T-helper 1 cell treated with Interleukin-12 subunit alpha and Interleukin-12 subunit beta and Interleukin-4 antibody, amounts not matched to agents 30 μg/mL and 1 μg/mL, for 36 hours (primary cell): ENCODE data around the gene FAM98B.

Source experiments
- H3K27ac Mint-ChIP-seq: one replicate; pipeline ENCODE4 v1.8.0; 2021; ENCODE audit warnings: mild to moderate bottlenecking, mixed read lengths
- H3K27me3 Mint-ChIP-seq: one replicate; pipeline ENCODE4 v1.8.0; 2021; ENCODE audit warnings: low read depth, mixed read lengths
- H3K36me3 Mint-ChIP-seq: one replicate; pipeline ENCODE4 v1.8.0; 2021; ENCODE audit warnings: low read depth, mixed read lengths
- H3K4me1 Mint-ChIP-seq: one replicate; pipeline ENCODE4 v1.8.0; 2021; ENCODE audit warnings: low read depth, mixed read lengths
- H3K4me3 Mint-ChIP-seq: one replicate; pipeline ENCODE4 v1.8.0; 2021; ENCODE audit warnings: mild to moderate bottlenecking, moderate library complexity, mixed read lengths
- H3K9me3 Mint-ChIP-seq: one replicate; pipeline ENCODE4 v1.8.0; 2021; ENCODE audit warnings: mixed read lengths

FAM98B gene

GRCh38 chr15:38508647-38509046 lies 54.7 kb downstream of the FAM98B start:
- Mint-ChIP-seq H3K9me3 (no peaks in the 10 kb centered on the region), H3K4me1 (peaks cover 51% of the 10 kb centered on the region), H3K36me3 (peaks cover 78% of the 10 kb centered on the region), H3K27me3 (no peaks in the 10 kb centered on the region), H3K4me3 (peak overlapping the region; percentile 18), H3K27ac (peak overlapping the region; percentile 80)

GRCh38 chr15:38509152-38509551 lies 55.2 kb downstream of the FAM98B start:
- Mint-ChIP-seq H3K4me1 (peaks cover 53% of the 10 kb centered on the region), H3K4me3 (no peak overlapping the region), H3K36me3 (peaks cover 78% of the 10 kb centered on the region), H3K27me3 (no peaks in the 10 kb centered on the region), H3K27ac (peak overlapping the region; percentile 80), H3K9me3 (no peaks in the 10 kb centered on the region)

- Mint-ChIP-seq H3K27me3 (no peaks in the 10 kb centered on the region), H3K27ac (no peak overlapping the region), H3K36me3 (peaks cover 74% of the 10 kb centered on the region), H3K9me3 (no peaks in the 10 kb centered on the region), H3K4me1 (peaks cover 58% of the 10 kb centered on the region), H3K4me3 (no peak overlapping the region)
These were observed 59.0 kb downstream of the FAM98B start for GRCh38 chr15:38512901-38513300.

- no peaks in the 10 kb centered on the region for H3K27me3 Mint-ChIP-seq
- H3K4me3 Mint-ChIP-seq: no peak overlapping the region
- peaks cover 55% of the 10 kb centered on the region for H3K4me1 Mint-ChIP-seq
- peaks cover 73% of the 10 kb centered on the region for H3K36me3 Mint-ChIP-seq
- no peaks in the 10 kb centered on the region for H3K9me3 Mint-ChIP-seq
- peak overlapping the region; percentile 83 for H3K27ac Mint-ChIP-seq
These were observed 60.7 kb downstream of the FAM98B start for GRCh38 chr15:38514601-38515000.

GRCh38 chr15:38516626-38517025 lies 62.7 kb downstream of the FAM98B start:
- no peaks in the 10 kb centered on the region for H3K9me3 Mint-ChIP-seq
- peaks cover 66% of the 10 kb centered on the region for H3K36me3 Mint-ChIP-seq
- H3K27ac Mint-ChIP-seq: peak overlapping the region; percentile 26

GRCh38 chr15:38517312-38517975 lies 63.5 kb downstream of the FAM98B start:
- no peak overlapping the region for H3K4me3 Mint-ChIP-seq
- H3K36me3 Mint-ChIP-seq: peaks cover 65% of the 10 kb centered on the region
- H3K27ac Mint-ChIP-seq: no peak overlapping the region
- H3K4me1 Mint-ChIP-seq: peaks cover 50% of the 10 kb centered on the region
- no peaks in the 10 kb centered on the region for H3K9me3 Mint-ChIP-seq
- H3K27me3 Mint-ChIP-seq: no peaks in the 10 kb centered on the region

More at GRCh38 chr15:38516626-38517025, 62.7 kb downstream of the FAM98B start:
- Mint-ChIP-seq H3K4me1 (peaks cover 51% of the 10 kb centered on the region), H3K27me3 (no peaks in the 10 kb centered on the region), H3K4me3 (no peak overlapping the region)

GRCh38 chr15:38518084-38518483 lies 64.2 kb downstream of the FAM98B start:
- H3K27me3 Mint-ChIP-seq: no peaks in the 10 kb centered on the region
- peaks cover 53% of the 10 kb centered on the region for H3K4me1 Mint-ChIP-seq
- no peak overlapping the region for H3K4me3 Mint-ChIP-seq
- no peak overlapping the region for H3K27ac Mint-ChIP-seq
- H3K9me3 Mint-ChIP-seq: no peaks in the 10 kb centered on the region
- H3K36me3 Mint-ChIP-seq: peaks cover 65% of the 10 kb centered on the region

- H3K4me1 Mint-ChIP-seq: peaks cover 50% of the 10 kb centered on the region
- H3K4me3 Mint-ChIP-seq: no peak overlapping the region
- H3K27ac Mint-ChIP-seq: no peak overlapping the region
- no peaks in the 10 kb centered on the region for H3K27me3 Mint-ChIP-seq
- peaks cover 60% of the 10 kb centered on the region for H3K36me3 Mint-ChIP-seq
- no peaks in the 10 kb centered on the region for H3K9me3 Mint-ChIP-seq
These were observed 66.1 kb downstream of the FAM98B start for GRCh38 chr15:38520035-38520434.

GRCh38 chr15:38521316-38521715 lies 67.4 kb downstream of the FAM98B start:
- Mint-ChIP-seq H3K4me3 (no peak overlapping the region), H3K4me1 (peaks cover 48% of the 10 kb centered on the region), H3K27ac (peak overlapping the region; percentile 55), H3K9me3 (no peaks in the 10 kb centered on the region), H3K36me3 (peaks cover 57% of the 10 kb centered on the region), H3K27me3 (no peaks in the 10 kb centered on the region)

- H3K4me3 Mint-ChIP-seq: no peak overlapping the region
- H3K27ac Mint-ChIP-seq: peak overlapping the region; percentile 36
- H3K27me3 Mint-ChIP-seq: no peaks in the 10 kb centered on the region
- H3K36me3 Mint-ChIP-seq: peaks cover 55% of the 10 kb centered on the region
- H3K4me1 Mint-ChIP-seq: peaks cover 43% of the 10 kb centered on the region
- H3K9me3 Mint-ChIP-seq: no peaks in the 10 kb centered on the region
These were observed 69.0 kb downstream of the FAM98B start for GRCh38 chr15:38522922-38523321.

GRCh38 chr15:38524156-38524555 lies 70.2 kb downstream of the FAM98B start:
- Mint-ChIP-seq H3K9me3 (no peaks in the 10 kb centered on the region), H3K27me3 (no peaks in the 10 kb centered on the region), H3K27ac (no peak overlapping the region), H3K4me1 (peaks cover 50% of the 10 kb centered on the region), H3K36me3 (peaks cover 60% of the 10 kb centered on the region), H3K4me3 (no peak overlapping the region)

GRCh38 chr15:38525489-38525888 lies 71.6 kb downstream of the FAM98B start:
- Mint-ChIP-seq H3K4me3 (no peak overlapping the region), H3K36me3 (peaks cover 62% of the 10 kb centered on the region), H3K4me1 (peaks cover 54% of the 10 kb centered on the region), H3K27me3 (no peaks in the 10 kb centered on the region), H3K9me3 (no peaks in the 10 kb centered on the region), H3K27ac (no peak overlapping the region)

GRCh38 chr15:38526158-38526557 lies 72.2 kb downstream of the FAM98B start:
- Mint-ChIP-seq H3K36me3 (peaks cover 66% of the 10 kb centered on the region), H3K4me1 (peaks cover 59% of the 10 kb centered on the region), H3K4me3 (no peak overlapping the region), H3K27me3 (no peaks in the 10 kb centered on the region), H3K9me3 (no peaks in the 10 kb centered on the region), H3K27ac (no peak overlapping the region)

- peak overlapping the region; percentile 36 for H3K27ac Mint-ChIP-seq
- H3K27me3 Mint-ChIP-seq: no peaks in the 10 kb centered on the region
- H3K9me3 Mint-ChIP-seq: no peaks in the 10 kb centered on the region
- peaks cover 68% of the 10 kb centered on the region for H3K36me3 Mint-ChIP-seq
- H3K4me3 Mint-ChIP-seq: no peak overlapping the region
- peaks cover 64% of the 10 kb centered on the region for H3K4me1 Mint-ChIP-seq
These were observed 74.4 kb downstream of the FAM98B start for GRCh38 chr15:38528294-38528693.

GRCh38 chr15:38530113-38530512 lies 76.2 kb downstream of the FAM98B start:
- H3K27ac Mint-ChIP-seq: peak overlapping the region; percentile 62
- peak overlapping the region; percentile 13 for H3K4me3 Mint-ChIP-seq
- H3K4me1 Mint-ChIP-seq: peaks cover 71% of the 10 kb centered on the region
- no peaks in the 10 kb centered on the region for H3K9me3 Mint-ChIP-seq
- no peaks in the 10 kb centered on the region for H3K27me3 Mint-ChIP-seq
- peaks cover 76% of the 10 kb centered on the region for H3K36me3 Mint-ChIP-seq
